GM12875 (cell line): ENCODE measurements around the gene CISD3.

Source experiments
- H3K4me3 ChIP-seq: one replicate; pipeline ENCODE4 v1.5.1; 2011; ENCODE audit warnings: low read depth, low read length, control low read depth
- TF ChIP-seq, protein P1 (sequence below): IDR thresholded peaks from 2 replicates; pipeline ENCODE4 v1.5.1; 2011; ENCODE audit warnings: low read depth, mild to moderate bottlenecking, control low read depth, inconsistent platforms, low read length, moderate library complexity, borderline replicate concordance; ENCODE audit not compliant: insufficient read depth

Gene CISD3

DNA sequence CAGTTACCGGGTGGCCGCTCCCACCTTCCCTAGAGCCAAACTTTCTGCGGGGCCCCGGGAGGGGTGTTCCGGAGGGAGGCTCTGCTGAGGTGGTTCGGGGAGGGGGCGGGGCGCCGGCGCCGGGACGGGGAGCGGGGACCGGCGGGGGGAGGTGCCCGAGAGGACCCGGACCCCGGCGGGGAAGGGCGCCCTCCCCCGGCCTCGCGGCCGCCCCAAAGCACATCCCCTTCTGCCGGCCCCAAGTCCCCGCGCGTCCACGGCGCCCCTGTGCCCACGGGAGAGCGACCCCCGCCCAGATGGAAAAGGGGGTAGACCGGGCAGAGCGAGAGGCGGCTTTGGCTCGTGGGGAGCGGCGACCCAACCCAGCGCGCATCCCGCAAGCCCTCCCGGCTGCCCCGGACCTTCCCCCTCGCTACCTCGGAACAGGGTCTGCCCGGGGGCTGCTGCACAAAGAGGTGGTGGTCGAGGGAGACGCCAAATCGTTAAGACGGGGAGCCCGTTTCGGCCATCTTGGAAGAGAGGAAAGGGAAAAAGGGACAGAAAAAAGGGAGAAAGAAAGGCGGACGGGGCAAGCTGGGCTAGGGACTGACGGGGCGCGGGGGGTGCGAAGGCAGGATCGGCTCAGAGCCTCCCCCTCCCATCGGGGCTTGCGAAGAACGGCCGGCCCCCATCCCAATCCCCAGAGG is 17.5 kb downstream of the CISD3 start:
- peak overlapping the region; percentile 61 for H3K4me3 ChIP-seq
- TF ChIP-seq, protein P1, sequence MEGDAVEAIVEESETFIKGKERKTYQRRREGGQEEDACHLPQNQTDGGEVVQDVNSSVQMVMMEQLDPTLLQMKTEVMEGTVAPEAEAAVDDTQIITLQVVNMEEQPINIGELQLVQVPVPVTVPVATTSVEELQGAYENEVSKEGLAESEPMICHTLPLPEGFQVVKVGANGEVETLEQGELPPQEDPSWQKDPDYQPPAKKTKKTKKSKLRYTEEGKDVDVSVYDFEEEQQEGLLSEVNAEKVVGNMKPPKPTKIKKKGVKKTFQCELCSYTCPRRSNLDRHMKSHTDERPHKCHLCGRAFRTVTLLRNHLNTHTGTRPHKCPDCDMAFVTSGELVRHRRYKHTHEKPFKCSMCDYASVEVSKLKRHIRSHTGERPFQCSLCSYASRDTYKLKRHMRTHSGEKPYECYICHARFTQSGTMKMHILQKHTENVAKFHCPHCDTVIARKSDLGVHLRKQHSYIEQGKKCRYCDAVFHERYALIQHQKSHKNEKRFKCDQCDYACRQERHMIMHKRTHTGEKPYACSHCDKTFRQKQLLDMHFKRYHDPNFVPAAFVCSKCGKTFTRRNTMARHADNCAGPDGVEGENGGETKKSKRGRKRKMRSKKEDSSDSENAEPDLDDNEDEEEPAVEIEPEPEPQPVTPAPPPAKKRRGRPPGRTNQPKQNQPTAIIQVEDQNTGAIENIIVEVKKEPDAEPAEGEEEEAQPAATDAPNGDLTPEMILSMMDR: peak; percentile 30; the same call in 1 of the 2 replicates

DNA sequence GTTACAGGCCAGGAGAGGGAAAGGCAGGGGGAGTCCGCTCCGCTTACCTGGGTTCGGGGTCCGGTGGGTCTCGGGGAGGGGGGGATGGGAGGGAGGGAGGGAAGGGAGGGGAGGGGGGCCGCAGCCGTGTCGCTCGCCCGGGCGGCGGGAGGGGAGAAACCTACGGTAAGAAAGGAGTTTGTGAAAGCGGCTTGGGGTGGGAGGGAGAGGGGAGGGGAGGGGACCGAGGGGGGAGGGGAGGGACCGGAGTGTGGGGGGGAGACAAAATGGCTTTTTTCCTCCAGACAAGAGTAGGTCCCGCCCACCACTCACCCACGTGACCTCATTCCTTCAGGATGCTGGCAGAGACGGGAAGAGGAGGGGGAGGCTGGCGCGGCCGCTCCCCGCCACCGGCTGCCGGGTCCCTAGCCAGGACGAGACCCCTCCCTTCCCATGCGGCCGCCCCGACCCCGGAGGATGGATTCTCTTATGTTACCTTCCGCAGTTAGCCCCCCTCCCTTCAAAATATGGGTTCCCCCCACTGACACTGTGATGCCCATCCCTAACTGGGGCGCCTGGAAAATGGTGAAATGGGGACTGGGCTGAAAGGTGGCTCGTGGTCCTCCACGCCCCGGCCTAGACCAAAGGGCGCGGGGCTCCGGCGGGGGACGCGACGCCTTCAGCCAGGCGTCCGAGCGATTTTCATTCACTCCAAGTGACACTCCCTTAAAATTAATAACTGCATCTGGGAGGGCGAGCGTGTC is 18.2 kb downstream of the CISD3 start, which contains the start of gene PCGF2:
PCGF2 (minus strand) TSS at position 188 of the 743 bp plus-strand sequence. CDS start 7,934 bp downstream, outside the sequence.
- TF ChIP-seq, protein P1: no peak
- peak within 1 kb of the TSS; percentile 61 for H3K4me3 ChIP-seq

DNA sequence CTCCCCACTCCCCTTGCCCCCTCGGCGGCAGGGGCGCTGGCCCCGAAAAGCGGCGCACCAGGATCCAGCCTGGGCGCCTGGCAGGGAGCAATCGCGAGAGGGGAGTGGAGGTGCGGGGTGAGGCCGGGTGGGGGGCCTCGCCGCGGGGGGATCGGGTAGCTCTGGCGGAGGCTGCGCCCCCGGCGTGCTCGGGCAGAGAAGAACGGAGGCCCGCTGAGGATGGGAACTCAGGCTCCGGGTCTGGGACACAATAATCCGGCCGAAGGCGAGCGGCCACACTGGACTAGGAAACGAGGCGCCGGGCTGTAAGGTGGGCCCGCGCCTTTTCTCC is 18.7 kb downstream of the CISD3 start:
- peak overlapping the region; percentile 47 for H3K4me3 ChIP-seq
- TF ChIP-seq, protein P1: no peak

DNA sequence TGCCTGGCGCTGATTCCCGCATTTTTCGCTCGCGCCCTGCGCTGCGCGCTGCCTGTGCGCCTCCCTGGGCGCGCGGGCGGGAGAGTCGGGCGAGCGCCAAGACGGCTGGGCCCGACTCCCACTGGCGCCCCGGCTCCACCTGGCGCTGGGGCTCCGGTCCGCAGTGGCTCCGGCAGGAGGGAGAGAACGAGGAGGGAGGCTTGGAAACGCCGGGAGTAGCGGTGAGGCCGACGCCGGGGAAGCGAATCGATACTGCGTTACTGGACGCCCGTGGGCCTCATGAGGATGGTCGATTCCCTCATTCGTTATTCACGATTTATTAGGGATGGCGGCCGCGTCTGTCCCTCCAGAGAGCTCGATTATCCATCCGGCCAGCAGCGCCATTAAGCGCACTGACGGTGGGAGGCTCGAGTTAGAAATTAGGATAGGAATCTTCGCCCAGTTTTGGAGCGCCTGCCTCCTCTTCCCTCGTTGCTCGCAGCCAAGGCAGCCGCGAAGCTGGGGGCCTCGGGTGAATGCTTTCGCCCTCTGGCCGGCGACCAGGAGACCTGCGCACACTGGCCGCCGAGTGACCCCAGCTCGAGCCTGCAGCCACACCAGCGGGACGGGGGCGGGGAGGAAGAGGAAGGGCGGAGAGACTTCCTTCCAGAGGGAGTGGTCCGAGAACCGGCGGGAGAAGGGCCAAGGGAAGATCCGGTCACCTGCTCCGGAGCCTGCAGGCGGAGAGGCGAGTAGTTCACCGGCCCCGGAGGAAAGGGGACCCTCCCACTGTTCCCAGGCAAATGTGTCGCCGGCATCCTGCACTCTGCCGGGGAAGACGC is 19.3 kb downstream of the CISD3 start:
- H3K4me3 ChIP-seq: peak overlapping the region; percentile 47
- TF ChIP-seq, protein P1: no peak

DNA sequence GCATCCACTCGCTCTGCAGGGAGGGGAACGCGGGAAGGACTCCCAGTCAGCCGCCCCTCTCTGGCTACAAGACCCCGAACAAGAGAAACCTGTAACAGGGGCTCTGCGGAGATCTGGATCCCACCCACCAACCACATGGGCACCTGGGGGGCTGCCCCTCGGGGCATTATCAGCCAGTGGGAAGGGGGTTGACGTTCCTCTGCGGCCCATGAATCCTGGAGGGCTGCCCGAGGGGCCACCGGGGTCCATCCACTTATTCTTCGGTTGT is 19.8 kb downstream of the CISD3 start:
- TF ChIP-seq, protein P1: no peak
- H3K4me3 ChIP-seq: peak overlapping the region; percentile 47

DNA sequence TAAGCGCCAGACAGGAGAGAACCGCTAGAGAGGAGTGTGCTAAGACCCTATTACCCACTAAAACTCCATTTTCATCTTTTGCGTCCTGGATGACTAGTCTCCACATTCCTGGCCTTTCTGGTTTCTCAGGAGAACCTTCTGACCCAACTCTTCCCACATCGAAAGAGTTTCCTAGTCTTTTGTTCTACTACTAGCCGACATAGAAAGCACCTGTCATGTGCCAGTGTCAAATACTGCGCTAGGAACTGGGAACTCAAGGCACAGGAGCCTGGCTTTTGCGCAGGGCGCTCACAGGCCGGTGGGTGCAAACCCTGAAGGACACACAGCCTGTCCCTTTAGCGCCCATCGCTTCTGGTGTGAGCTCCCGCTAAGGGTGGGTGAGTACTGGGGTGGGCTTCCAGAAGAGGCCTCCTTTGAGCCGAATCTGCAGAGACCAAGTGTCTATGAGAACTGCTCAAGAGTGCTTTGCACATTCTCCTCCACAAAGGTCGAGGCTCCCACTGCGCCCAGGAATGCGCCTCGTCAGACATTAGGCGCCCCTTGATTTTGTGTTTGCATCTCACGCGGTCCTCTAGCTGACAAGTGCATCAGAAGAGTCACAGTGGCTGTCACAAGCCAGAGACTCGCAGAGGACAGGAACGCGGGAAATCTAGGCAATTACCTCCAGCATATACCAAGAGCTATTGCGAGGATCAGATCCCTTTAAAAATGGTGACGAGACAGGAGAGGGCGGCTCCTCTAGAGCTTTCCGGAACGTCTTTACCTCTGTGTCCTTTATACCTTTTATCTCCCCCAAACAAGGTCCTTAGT is 20.4 kb downstream of the CISD3 start:
- TF ChIP-seq, protein P1: no peak
- H3K4me3 ChIP-seq: peak overlapping the region; percentile 13
